Stimulated activated naive CD8-positive, alpha-beta T cell treated with anti-CD3 and anti-CD28 coated beads, Interleukin-15, amount 100 ng/mL, for 72 hours (primary cell): ENCODE measurements around the gene LEMD2.

Experiments used
- ATAC-seq: fragments of 150-1000 bp; cut with Tn5 transposase; 2 replicates; pipeline ENCODE4 v1.10.0; 2021; ENCODE audit warnings: mild to moderate bottlenecking, moderate library complexity
- DNase-seq, 2 donors: peaks; one replicate each; pipeline ENCODE4 v3.0.0; 2021 to 2022
- H3K27ac Mint-ChIP-seq, 2 donors: one replicate each; pipeline ENCODE4 v1.8.0; 2022; ENCODE audit warnings: mild to moderate bottlenecking in 2 of 2, mixed read lengths in 2 of 2, moderate library complexity in 2 of 2
- H3K27me3 Mint-ChIP-seq: one replicate; pipeline ENCODE4 v1.8.0; 2022; ENCODE audit warnings: mixed read lengths
- H3K4me1 Mint-ChIP-seq: one replicate; pipeline ENCODE4 v1.8.0; 2022; ENCODE audit warnings: mild to moderate bottlenecking, mixed read lengths
- H3K4me3 Mint-ChIP-seq, 2 donors: one replicate each; pipeline ENCODE4 v1.8.0; 2022; ENCODE audit warnings: mild to moderate bottlenecking in 2 of 2, mixed read lengths in 2 of 2, moderate library complexity in 1 of 2
- H3K9me3 Mint-ChIP-seq, 2 donors: one replicate each; pipeline ENCODE4 v1.8.0; 2022; ENCODE audit warnings: mixed read lengths in 2 of 2

Gene LEMD2

GRCh38 chr6:33723371-33724085 lies 65.4 kb downstream of the LEMD2 start:
- no peak for ATAC-seq
- Mint-ChIP-seq H3K27me3 (no peaks in the 10 kb centered on the region), H3K9me3 (no peaks in the 10 kb centered on the region), H3K4me3 (no peak overlapping the region), H3K27ac (no peak overlapping the region), H3K4me1 (peaks cover 22% of the 10 kb centered on the region)
- no peak for DNase-seq

DNA sequence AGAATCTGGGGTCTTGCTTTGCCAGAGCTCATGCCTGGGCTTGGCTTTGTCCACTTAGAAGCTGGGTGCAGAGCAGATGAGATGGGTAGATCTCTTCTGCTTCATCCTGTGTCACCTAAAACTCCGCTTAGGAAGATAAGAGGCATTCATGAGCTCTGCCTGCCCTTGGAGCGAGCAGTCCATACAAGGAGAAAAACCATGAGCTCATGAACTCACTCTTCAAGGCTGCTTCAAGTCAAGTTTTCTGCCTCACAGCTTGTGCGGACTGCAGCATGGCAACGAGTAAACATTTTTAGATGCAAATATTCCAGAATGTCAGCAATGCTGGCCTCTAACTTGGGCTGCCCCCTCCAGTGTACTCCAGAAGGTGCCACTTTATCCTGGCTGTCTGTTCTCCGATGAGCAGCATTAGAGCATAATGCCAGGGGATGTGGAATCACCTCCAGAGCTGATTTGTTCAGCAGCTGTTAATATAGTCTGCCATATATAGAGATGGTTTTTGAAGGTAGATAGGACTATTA lies 66.8 kb downstream of the LEMD2 start:
- Mint-ChIP-seq H3K9me3 (no peaks in the 10 kb centered on the region), H3K4me1 (peaks cover 22% of the 10 kb centered on the region), H3K27me3 (no peaks in the 10 kb centered on the region), H3K27ac (no peak overlapping the region), H3K4me3 (no peak overlapping the region)
- ATAC-seq (no peak), DNase-seq (no peak)

DNA sequence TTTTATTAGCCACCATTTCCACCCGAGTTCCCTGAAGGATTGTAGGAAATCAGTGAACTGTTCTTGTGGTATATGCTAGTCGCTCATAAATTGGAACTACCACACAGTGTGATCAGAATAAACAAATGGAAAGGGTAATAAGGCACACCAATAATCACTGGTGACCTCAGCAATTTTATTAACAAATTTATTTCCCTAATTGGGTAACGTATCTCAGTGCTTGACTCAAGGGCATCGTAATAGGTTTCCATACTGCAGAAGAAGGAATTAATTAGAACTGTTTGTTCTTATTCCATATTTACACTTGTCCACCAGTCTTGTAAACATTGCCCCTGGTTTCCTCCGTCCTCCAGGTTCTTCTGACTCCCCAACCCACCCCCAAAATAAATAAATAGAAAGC lies 67.4 kb downstream of the LEMD2 start:
- no peak overlapping the region for H3K4me3 Mint-ChIP-seq
- no peak for ATAC-seq
- no peak for DNase-seq
- H3K27ac Mint-ChIP-seq = no peak overlapping the region
- no peaks in the 10 kb centered on the region for H3K9me3 Mint-ChIP-seq
- peaks cover 22% of the 10 kb centered on the region for H3K4me1 Mint-ChIP-seq
- no peaks in the 10 kb centered on the region for H3K27me3 Mint-ChIP-seq
